Activated naive CD4-positive, alpha-beta T cell treated with anti-CD3 and anti-CD28 coated beads, Interleukin-2, amount 10 ng/mL, durations not matched to agents 7 days and 5 days (primary cell): ENCODE measurements around the gene WDR46.

ENCODE experiments used
- CTCF ChIA-PET: fragments of 350-600 bp; sonication (Branson Sonifier 250); formaldehyde crosslinking; loops from one replicate; lab custom pipeline; 2021; ENCODE audit warnings: antibody characterized with exemption; lab: Charles Lee
- DNase-seq: peaks from one replicate; pipeline ENCODE4 v3.0.0-alpha.2; 2020
- H3K27ac Mint-ChIP-seq: one replicate; pipeline ENCODE4 v1.8.0; 2021; ENCODE audit warnings: mild to moderate bottlenecking, moderate library complexity, mixed read lengths
- H3K27me3 Mint-ChIP-seq: one replicate; pipeline ENCODE4 v1.8.0; 2021; ENCODE audit warnings: mild to moderate bottlenecking, mixed read lengths
- H3K36me3 Mint-ChIP-seq: one replicate; pipeline ENCODE4 v1.8.0; 2021; ENCODE audit warnings: mixed read lengths
- H3K4me1 Mint-ChIP-seq: one replicate; pipeline ENCODE4 v1.8.0; 2021; ENCODE audit warnings: mixed read lengths
- H3K4me3 Mint-ChIP-seq: one replicate; pipeline ENCODE4 v1.8.0; 2021; ENCODE audit warnings: mild to moderate bottlenecking, moderate library complexity, mixed read lengths
- H3K9me3 Mint-ChIP-seq: one replicate; pipeline ENCODE4 v1.8.0; 2021; ENCODE audit warnings: mixed read lengths

The WDR46 gene

GRCh38 chr6:33249732-33250630 is 39.1 kb downstream of the WDR46 start:
- Mint-ChIP-seq H3K36me3 (peaks cover 18% of the 10 kb centered on the region), H3K9me3 (no peaks in the 10 kb centered on the region), H3K27ac (peak overlapping the region; percentile 97), H3K27me3 (peaks cover 14% of the 10 kb centered on the region), H3K4me1 (peaks cover 39% of the 10 kb centered on the region), H3K4me3 (peak overlapping the region; percentile 85)
- CTCF ChIA-PET = interaction anchor here (0.8 to 6.2 kb wide), 18 partner anchors 10 to 263 kb away, joined by 3 to 86 read pairs (median 8); partner anchors contain the start of genes B3GALT4, HSD17B8, RING1 and RPS18
- peak; percentile 15 for DNase-seq

GRCh38 chr6:33248932-33249731 is 39.9 kb downstream of the WDR46 start:
- Mint-ChIP-seq H3K27me3 (peaks cover 14% of the 10 kb centered on the region), H3K9me3 (no peaks in the 10 kb centered on the region), H3K36me3 (peaks cover 18% of the 10 kb centered on the region), H3K4me1 (peaks cover 39% of the 10 kb centered on the region), H3K4me3 (peak overlapping the region; percentile 85), H3K27ac (peak overlapping the region; percentile 97)
- DNase-seq = peak; percentile 98
- CTCF ChIA-PET = interaction anchor here (0.8 to 6.2 kb wide), 31 partner anchors 11 to 265 kb away, joined by 3 to 86 read pairs (median 6); partner anchors contain the start of genes B3GALT4, HSD17B8, PFDN6 and RING1

- no peak for DNase-seq
- peak overlapping the region; percentile 97 for H3K27ac Mint-ChIP-seq
- peaks cover 16% of the 10 kb centered on the region for H3K36me3 Mint-ChIP-seq
Observed at GRCh38 chr6:33248643-33248931, 40.5 kb downstream of the WDR46 start.

GRCh38 chr6:33247977-33248642 is 40.9 kb downstream of the WDR46 start:
- peaks cover 16% of the 10 kb centered on the region for H3K36me3 Mint-ChIP-seq
- H3K4me1 Mint-ChIP-seq = peaks cover 39% of the 10 kb centered on the region
- peak overlapping the region; percentile 97 for H3K27ac Mint-ChIP-seq
- peak overlapping the region; percentile 85 for H3K4me3 Mint-ChIP-seq
- no peaks in the 10 kb centered on the region for H3K9me3 Mint-ChIP-seq
- H3K27me3 Mint-ChIP-seq = peaks cover 25% of the 10 kb centered on the region
- CTCF ChIA-PET = interaction anchor here (0.6 to 6.2 kb wide), 34 partner anchors 10 to 264 kb away, joined by 3 to 86 read pairs (median 6); partner anchors contain the start of genes B3GALT4, HSD17B8, PFDN6 and RING1
- DNase-seq = peak; percentile 95

More at GRCh38 chr6:33248643-33248931, 40.5 kb downstream of the WDR46 start:
- CTCF ChIA-PET = interaction anchor here (0.8 to 6.2 kb wide), 31 partner anchors 10 to 264 kb away, joined by 3 to 86 read pairs (median 6); partner anchors contain the start of genes B3GALT4, HSD17B8, PFDN6 and RING1
- H3K9me3 Mint-ChIP-seq = no peaks in the 10 kb centered on the region
- peaks cover 39% of the 10 kb centered on the region for H3K4me1 Mint-ChIP-seq
- peak overlapping the region; percentile 85 for H3K4me3 Mint-ChIP-seq
- peaks cover 20% of the 10 kb centered on the region for H3K27me3 Mint-ChIP-seq

GRCh38 chr6:33243476-33243875 is 45.6 kb downstream of the WDR46 start:
- Mint-ChIP-seq H3K27me3 (peaks cover 50% of the 10 kb centered on the region), H3K27ac (no peak overlapping the region), H3K4me3 (no peak overlapping the region), H3K4me1 (peaks cover 13% of the 10 kb centered on the region), H3K9me3 (no peaks in the 10 kb centered on the region), H3K36me3 (no peaks in the 10 kb centered on the region)
- peak; percentile 10 for DNase-seq
- CTCF ChIA-PET = no interaction called here

GRCh38 chr6:33241968-33242367 is 47.1 kb downstream of the WDR46 start:
- DNase-seq = no peak
- Mint-ChIP-seq H3K4me3 (no peak overlapping the region), H3K9me3 (no peaks in the 10 kb centered on the region), H3K27ac (no peak overlapping the region), H3K36me3 (no peaks in the 10 kb centered on the region), H3K27me3 (peaks cover 50% of the 10 kb centered on the region), H3K4me1 (peaks cover 7% of the 10 kb centered on the region)
- CTCF ChIA-PET = interaction anchor here (0.6 kb wide), 1 partner anchor 96 kb away, joined by 4 read pairs; no protein-coding TSS in a partner anchor

GRCh38 chr6:33237741-33238140 is 51.3 kb downstream of the WDR46 start:
- H3K27me3 Mint-ChIP-seq = peaks cover 60% of the 10 kb centered on the region
- H3K4me1 Mint-ChIP-seq = peaks cover 7% of the 10 kb centered on the region
- CTCF ChIA-PET = interaction anchor here (1.2 kb wide), 2 partner anchors 11 to 14 kb away, joined by 3 to 4 read pairs; no protein-coding TSS in a partner anchor
- no peaks in the 10 kb centered on the region for H3K36me3 Mint-ChIP-seq
- DNase-seq = no peak
- H3K27ac Mint-ChIP-seq = no peak overlapping the region
- H3K4me3 Mint-ChIP-seq = no peak overlapping the region
- H3K9me3 Mint-ChIP-seq = no peaks in the 10 kb centered on the region

GRCh38 chr6:33236852-33237251 is 52.2 kb downstream of the WDR46 start:
- H3K27me3 Mint-ChIP-seq = peaks cover 59% of the 10 kb centered on the region
- CTCF ChIA-PET = no interaction called here
- H3K9me3 Mint-ChIP-seq = no peaks in the 10 kb centered on the region
- peaks cover 2% of the 10 kb centered on the region for H3K4me1 Mint-ChIP-seq
- no peak overlapping the region for H3K4me3 Mint-ChIP-seq
- DNase-seq = no peak
- no peaks in the 10 kb centered on the region for H3K36me3 Mint-ChIP-seq
- H3K27ac Mint-ChIP-seq = no peak overlapping the region

- Mint-ChIP-seq H3K4me1 (no peaks in the 10 kb centered on the region), H3K27me3 (peaks cover 59% of the 10 kb centered on the region)
- CTCF ChIA-PET = no interaction called here
Observed at GRCh38 chr6:33236328-33236727, 52.7 kb downstream of the WDR46 start.

GRCh38 chr6:33235221-33235634 is 53.8 kb downstream of the WDR46 start:
- Mint-ChIP-seq H3K27ac (no peak overlapping the region), H3K4me1 (no peaks in the 10 kb centered on the region), H3K36me3 (no peaks in the 10 kb centered on the region), H3K27me3 (peaks cover 57% of the 10 kb centered on the region), H3K9me3 (no peaks in the 10 kb centered on the region), H3K4me3 (no peak overlapping the region)
- DNase-seq = no peak
- CTCF ChIA-PET = no interaction called here

More at GRCh38 chr6:33236328-33236727, 52.7 kb downstream of the WDR46 start:
- Mint-ChIP-seq H3K9me3 (no peaks in the 10 kb centered on the region), H3K27ac (no peak overlapping the region), H3K36me3 (no peaks in the 10 kb centered on the region), H3K4me3 (no peak overlapping the region)
- DNase-seq = no peak
